Left ventricle myocardium inferior (tissue), 1 donor: ENCODE results near the gene SDK1. TPM values are rescaled to one million over a fixed set of nuclear protein-coding genes. Genes with fewer than 3 reads are reported as not detected.

Experiments used
- DNase-seq: peaks from one replicate; pipeline ENCODE4 v3.0.0-alpha.2; 2020
- H3K27ac ChIP-seq: fragments of 200-600 bp; replicated peaks from 2 replicates; pipeline ENCODE4 v1.8.0; 2021
- H3K27me3 ChIP-seq: fragments of 200-600 bp; 2 replicates; pipeline ENCODE4 v1.8.0; 2021; ENCODE audit warnings: low read depth
- H3K36me3 ChIP-seq: fragments of 200-600 bp; 2 replicates; pipeline ENCODE4 v1.8.0; 2021
- H3K4me1 ChIP-seq: fragments of 200-600 bp; 2 replicates; pipeline ENCODE4 v1.8.0; 2021
- H3K4me3 ChIP-seq: fragments of 200-600 bp; 2 replicates; pipeline ENCODE4 v1.8.0; 2021; ENCODE audit warnings: mild to moderate bottlenecking, moderate library complexity
- H3K9me3 ChIP-seq: fragments of 200-600 bp; replicated peaks from 2 replicates; pipeline ENCODE4 v1.8.0; 2021
- intact Hi-C: fragments of 100-400 bp; cut with micrococcal nuclease; formaldehyde crosslinking; loops from one replicate; pipeline ENCODE4 v1.11.0; 2022
- total RNA-seq: library from RNA; stranded (reverse); fragmentation: NEBNext Ultra II Directional; extraction: Animal tissue kit (Norgen Biotek cat#: 25700); gene quantifications from one replicate; pipeline ENCODE4 v1.2.1, GENCODE V29; 2021
- TF ChIP-seq, protein P1 (sequence below): fragments of 200-600 bp; IDR thresholded peaks from 2 replicates; pipeline ENCODE4 v1.8.0; 2021; ENCODE audit warnings: antibody characterized with exemption, mild to moderate bottlenecking, borderline replicate concordance
- donor health status: DM: no; HTN: yes; CAD: no; lungs with severe emphysema.

The SDK1 gene
- total RNA-seq, 1 donor from 2014 or later = 1.3 TPM

DNA sequence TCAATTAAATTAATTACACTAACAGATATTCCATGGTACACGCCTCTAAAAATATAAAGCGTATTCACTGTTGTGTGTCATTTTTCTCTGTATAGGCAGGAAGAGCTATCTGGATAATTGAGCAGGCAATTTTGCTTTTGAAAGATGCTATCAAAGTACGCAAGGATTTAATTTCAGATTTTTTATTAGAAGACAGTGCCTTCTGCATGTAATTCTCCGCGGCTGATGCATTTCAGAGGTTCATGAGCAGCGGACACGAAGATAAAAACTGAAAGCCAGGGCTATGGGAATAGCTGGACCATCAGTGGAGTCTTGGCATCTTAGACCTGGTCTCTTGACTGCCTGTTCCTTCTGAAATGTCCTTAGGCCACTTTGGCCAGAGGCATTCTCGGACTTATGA lies 35.7 kb upstream of the SDK1 start:
- H3K36me3 ChIP-seq = no peaks in the 10 kb centered on the region
- TF ChIP-seq, protein P1, sequence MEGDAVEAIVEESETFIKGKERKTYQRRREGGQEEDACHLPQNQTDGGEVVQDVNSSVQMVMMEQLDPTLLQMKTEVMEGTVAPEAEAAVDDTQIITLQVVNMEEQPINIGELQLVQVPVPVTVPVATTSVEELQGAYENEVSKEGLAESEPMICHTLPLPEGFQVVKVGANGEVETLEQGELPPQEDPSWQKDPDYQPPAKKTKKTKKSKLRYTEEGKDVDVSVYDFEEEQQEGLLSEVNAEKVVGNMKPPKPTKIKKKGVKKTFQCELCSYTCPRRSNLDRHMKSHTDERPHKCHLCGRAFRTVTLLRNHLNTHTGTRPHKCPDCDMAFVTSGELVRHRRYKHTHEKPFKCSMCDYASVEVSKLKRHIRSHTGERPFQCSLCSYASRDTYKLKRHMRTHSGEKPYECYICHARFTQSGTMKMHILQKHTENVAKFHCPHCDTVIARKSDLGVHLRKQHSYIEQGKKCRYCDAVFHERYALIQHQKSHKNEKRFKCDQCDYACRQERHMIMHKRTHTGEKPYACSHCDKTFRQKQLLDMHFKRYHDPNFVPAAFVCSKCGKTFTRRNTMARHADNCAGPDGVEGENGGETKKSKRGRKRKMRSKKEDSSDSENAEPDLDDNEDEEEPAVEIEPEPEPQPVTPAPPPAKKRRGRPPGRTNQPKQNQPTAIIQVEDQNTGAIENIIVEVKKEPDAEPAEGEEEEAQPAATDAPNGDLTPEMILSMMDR = no peak
- H3K27me3 ChIP-seq = peaks cover 33% of the 10 kb centered on the region
- no peaks in the 10 kb centered on the region for H3K9me3 ChIP-seq
- H3K4me3 ChIP-seq = no peak overlapping the region
- H3K4me1 ChIP-seq = no peaks in the 10 kb centered on the region
- intact Hi-C loops = no loop called here
- no peak for DNase-seq
- H3K27ac ChIP-seq = no peak overlapping the region

DNA sequence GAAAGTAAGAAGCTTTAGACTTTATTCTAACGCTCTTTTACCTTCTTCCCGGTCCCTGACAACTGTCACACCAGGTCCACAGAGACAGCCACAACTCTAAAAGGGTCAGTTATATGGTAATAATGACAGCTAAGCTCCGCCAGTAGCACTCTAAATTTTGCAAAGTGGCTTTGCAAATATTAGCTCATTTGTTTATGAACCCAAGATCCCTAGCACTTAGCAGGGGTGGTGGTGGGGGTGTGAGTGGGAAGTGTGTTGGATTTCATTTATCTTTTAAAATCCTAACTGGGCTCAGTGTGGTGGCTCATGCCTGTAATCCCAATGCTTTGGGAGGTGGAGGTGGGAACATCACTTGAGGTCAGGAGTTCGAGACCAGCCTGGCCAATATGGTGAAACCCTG lies 34.8 kb upstream of the SDK1 start:
- TF ChIP-seq, protein P1 = no peak
- no peak for DNase-seq
- H3K27ac ChIP-seq = no peak overlapping the region
- no peaks in the 10 kb centered on the region for H3K36me3 ChIP-seq
- no peak overlapping the region for H3K4me3 ChIP-seq
- H3K4me1 ChIP-seq = no peaks in the 10 kb centered on the region
- intact Hi-C loops = no loop called here
- H3K9me3 ChIP-seq = no peaks in the 10 kb centered on the region
- H3K27me3 ChIP-seq = peaks cover 33% of the 10 kb centered on the region

DNA sequence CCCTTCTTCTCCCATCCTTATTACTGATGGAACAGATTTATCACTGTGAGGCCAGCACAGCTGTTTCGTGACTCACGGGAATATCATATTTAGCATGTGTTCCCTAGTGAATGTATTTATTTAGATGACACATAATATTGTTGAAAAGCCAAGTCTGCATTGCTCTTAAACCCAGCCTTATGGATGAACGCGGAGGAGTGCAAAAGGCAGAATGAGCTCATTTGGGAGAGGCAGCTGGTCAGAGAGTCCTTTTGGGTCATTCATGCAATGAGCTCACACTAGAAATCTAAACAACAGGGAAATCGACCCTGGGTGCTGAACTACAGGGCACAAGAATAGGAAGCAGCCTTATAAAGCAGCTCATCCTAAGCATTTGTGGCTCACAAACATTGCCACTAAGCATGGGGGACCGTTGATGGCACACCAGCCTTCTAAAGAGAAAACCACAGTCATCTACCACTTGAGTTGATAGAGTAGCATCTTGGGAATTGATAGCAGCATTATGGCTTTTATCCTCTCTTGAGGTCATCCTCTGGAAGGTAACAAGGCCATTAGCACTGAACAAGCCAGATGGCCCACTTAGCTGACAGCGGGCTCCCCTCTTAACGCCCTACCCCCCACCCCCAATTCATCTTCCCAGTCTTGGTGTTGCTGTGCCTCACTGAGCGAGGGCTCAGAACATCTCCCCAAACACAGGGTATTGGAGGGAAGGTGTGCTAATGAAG lies 32.9 kb upstream of the SDK1 start:
- TF ChIP-seq, protein P1 = no peak
- H3K4me3 ChIP-seq = no peak overlapping the region
- H3K36me3 ChIP-seq = no peaks in the 10 kb centered on the region
- H3K27ac ChIP-seq = no peak overlapping the region
- no peak for DNase-seq
- intact Hi-C loops = no loop called here
- H3K27me3 ChIP-seq = peaks cover 33% of the 10 kb centered on the region
- H3K4me1 ChIP-seq = no peaks in the 10 kb centered on the region
- no peaks in the 10 kb centered on the region for H3K9me3 ChIP-seq

DNA sequence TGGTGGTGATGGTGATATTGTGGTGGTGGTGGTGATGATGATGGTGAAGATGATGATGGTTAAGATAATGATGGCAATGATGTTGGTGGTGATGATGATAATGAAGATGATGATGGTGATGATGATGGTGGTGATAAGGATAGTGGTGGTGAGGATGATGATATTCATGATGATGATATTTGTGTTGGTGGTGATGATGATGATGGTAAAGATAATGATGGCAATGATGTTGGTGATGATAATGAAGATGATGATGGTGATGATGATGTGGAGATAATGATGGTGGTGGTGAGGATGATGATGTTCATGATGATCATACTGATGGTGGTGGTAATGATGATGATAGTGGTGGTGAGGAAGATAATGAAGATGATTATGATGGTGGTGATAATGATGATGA lies 30.7 kb upstream of the SDK1 start:
- no peaks in the 10 kb centered on the region for H3K36me3 ChIP-seq
- no peaks in the 10 kb centered on the region for H3K4me1 ChIP-seq
- H3K9me3 ChIP-seq = no peaks in the 10 kb centered on the region
- H3K27ac ChIP-seq = no peak overlapping the region
- DNase-seq = no peak
- no peak overlapping the region for H3K4me3 ChIP-seq
- H3K27me3 ChIP-seq = peaks cover 16% of the 10 kb centered on the region
- intact Hi-C loops = no loop called here
- TF ChIP-seq, protein P1 = no peak

DNA sequence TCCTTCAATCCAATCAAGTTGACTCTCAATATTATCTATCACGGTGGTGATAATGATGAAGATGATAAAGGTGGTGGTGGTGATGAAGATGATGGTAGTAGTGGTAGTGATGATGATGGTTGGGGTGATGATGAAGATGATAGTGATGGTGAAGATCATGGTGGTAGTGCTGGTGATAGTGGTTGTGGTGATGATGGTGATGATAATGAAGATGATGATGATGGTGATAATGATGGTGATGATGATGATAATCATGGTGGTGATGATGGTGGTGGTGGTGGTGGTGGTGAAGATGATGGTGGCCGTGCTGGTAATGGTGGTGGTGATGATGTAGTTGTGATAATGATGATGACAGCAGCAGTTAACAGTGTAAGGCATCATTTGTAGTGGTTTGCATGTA lies 29.8 kb upstream of the SDK1 start:
- Histone ChIP-seq H3K27ac (no peak overlapping the region), H3K9me3 (no peaks in the 10 kb centered on the region), H3K4me1 (no peaks in the 10 kb centered on the region), H3K27me3 (peaks cover 7% of the 10 kb centered on the region), H3K4me3 (no peak overlapping the region), H3K36me3 (no peaks in the 10 kb centered on the region)
- no peak for DNase-seq
- TF ChIP-seq, protein P1 = no peak
- intact Hi-C loops = no loop called here
